SU-DHL-6 (cell line): Measurements from ENCODE around the gene BTBD9.

Source experiments
- H2AFZ ChIP-seq: fragments of 200-600 bp; sonication (generic); 2 replicates; pipeline ENCODE4 v1.6.1; 2014; ENCODE audit warnings: low read depth, mild to moderate bottlenecking, moderate library complexity, mixed read lengths, antibody characterized with exemption, low read length; ENCODE audit not compliant: severe bottlenecking
- H3F3A ChIP-seq: fragments of 200-600 bp; shearing (Covaris generic); 2 replicates; pipeline ENCODE4 v1.6.0; 2016; ENCODE audit warnings: antibody characterized with exemption, mild to moderate bottlenecking; ENCODE audit not compliant: insufficient read depth
- H3K27ac ChIP-seq: fragments of 200-600 bp; sonication (generic); 2 replicates; pipeline ENCODE4 v1.5.1; 2016; ENCODE audit warnings: low read depth, mild to moderate bottlenecking, low read length, moderate library complexity, mixed read lengths
- H3K27me3 ChIP-seq: fragments of 200-600 bp; sonication (generic), shearing (Covaris generic); 2 replicates; pipeline ENCODE4 v1.6.0; 2014; ENCODE audit warnings: mild to moderate bottlenecking, low read length
- H3K36me3 ChIP-seq: fragments of 200-600 bp; sonication (generic); 2 replicates; pipeline ENCODE4 v1.6.1; 2014; ENCODE audit warnings: mild to moderate bottlenecking, low read length, mixed read lengths
- H3K4me2 ChIP-seq: fragments of 300-600, 200-600 bp; shearing (Covaris generic), sonication (generic); 2 replicates; pipeline ENCODE4 v1.6.0; 2014; ENCODE audit warnings: low read length, low read depth, mild to moderate bottlenecking; ENCODE audit not compliant: poor library complexity, severe bottlenecking
- H3K4me3 ChIP-seq: fragments of 200-600 bp; sonication (generic); 2 replicates; pipeline ENCODE4 v1.5.1; 2014; ENCODE audit warnings: antibody characterized with exemption, low read length, mild to moderate bottlenecking, mixed read lengths; ENCODE audit not compliant: insufficient read depth, poor library complexity, severe bottlenecking
- H3K79me2 ChIP-seq: fragments of 200-600 bp; sonication (generic); 2 replicates; pipeline ENCODE4 v1.6.1; 2014; ENCODE audit warnings: mild to moderate bottlenecking, low read length, moderate library complexity; ENCODE audit not compliant: insufficient read depth
- H3K9ac ChIP-seq: fragments of 200-600 bp; sonication (generic); 2 replicates; pipeline ENCODE4 v1.7.0; 2014; ENCODE audit warnings: mild to moderate bottlenecking, low read length
- H3K9me2 ChIP-seq: fragments of 200-600 bp; sonication (generic); replicated peaks from 2 replicates; pipeline ENCODE4 v1.6.1; 2014; ENCODE audit warnings: low read length; ENCODE audit not compliant: insufficient read depth
- H3K9me3 ChIP-seq: fragments of 200-600 bp; sonication (generic); 2 replicates; pipeline ENCODE4 v1.6.1; 2014; ENCODE audit warnings: low read length, mixed read lengths; ENCODE audit not compliant: insufficient read depth
- H4K20me1 ChIP-seq: fragments of 200-600 bp; sonication (generic); 2 replicates; pipeline ENCODE4 v1.6.1; 2014; ENCODE audit warnings: low read depth, mild to moderate bottlenecking, antibody characterized with exemption, low read length, moderate library complexity, mixed read lengths
- EZH2phosphoT487 ChIP-seq: fragments of 200-600 bp; sonication (generic), shearing (Covaris generic); conservative IDR thresholded peaks from 2 replicates; pipeline ENCODE4 v1.6.1; 2018; ENCODE audit warnings: mild to moderate bottlenecking, antibody characterized with exemption, low read length, moderate library complexity, mixed read lengths
- TF ChIP-seq, protein P1 (sequence below): fragments of 200-600 bp; sonication (generic); IDR thresholded peaks from one replicate; pipeline ENCODE4 v1.5.1; 2017; ENCODE audit warnings: antibody characterized with exemption, mild to moderate bottlenecking, low read length, moderate library complexity; ENCODE audit not compliant: insufficient read depth, poor library complexity, severe bottlenecking

BTBD9 gene

DNA sequence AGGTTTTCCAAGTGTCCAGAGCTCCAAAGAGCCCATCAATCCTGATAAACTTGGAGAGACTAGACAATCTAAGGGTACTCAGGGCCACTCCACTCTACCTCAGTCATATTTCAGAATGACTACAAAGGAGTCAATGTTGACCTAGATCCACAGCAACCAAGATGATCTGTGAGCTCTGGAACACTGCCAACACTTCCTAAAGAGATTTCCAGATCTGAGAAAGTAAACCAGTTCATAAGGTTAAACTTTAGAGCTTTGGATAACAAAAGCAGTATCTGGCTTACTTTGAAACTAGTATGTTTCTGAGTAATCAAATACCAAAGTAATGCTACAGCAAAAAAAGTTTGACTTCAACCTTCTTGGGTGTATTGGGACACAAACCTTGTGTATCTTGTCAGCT, 122.7 kb downstream of the BTBD9 start:
- H3K27me3 ChIP-seq = no peaks in the 10 kb centered on the region
- H3K79me2 ChIP-seq = no peaks in the 10 kb centered on the region
- no peaks in the 10 kb centered on the region for H4K20me1 ChIP-seq
- H3K27ac ChIP-seq = no peak overlapping the region
- no peaks in the 10 kb centered on the region for H3K36me3 ChIP-seq
- no peaks in the 10 kb centered on the region for H3K9me3 ChIP-seq
- H3F3A ChIP-seq = no peaks in the 10 kb centered on the region
- H3K9ac ChIP-seq = no peak overlapping the region
- H3K4me2 ChIP-seq = no peak overlapping the region
- no peak overlapping the region for H3K4me3 ChIP-seq
- no peak overlapping the region for H2AFZ ChIP-seq
- TF ChIP-seq, protein P1, sequence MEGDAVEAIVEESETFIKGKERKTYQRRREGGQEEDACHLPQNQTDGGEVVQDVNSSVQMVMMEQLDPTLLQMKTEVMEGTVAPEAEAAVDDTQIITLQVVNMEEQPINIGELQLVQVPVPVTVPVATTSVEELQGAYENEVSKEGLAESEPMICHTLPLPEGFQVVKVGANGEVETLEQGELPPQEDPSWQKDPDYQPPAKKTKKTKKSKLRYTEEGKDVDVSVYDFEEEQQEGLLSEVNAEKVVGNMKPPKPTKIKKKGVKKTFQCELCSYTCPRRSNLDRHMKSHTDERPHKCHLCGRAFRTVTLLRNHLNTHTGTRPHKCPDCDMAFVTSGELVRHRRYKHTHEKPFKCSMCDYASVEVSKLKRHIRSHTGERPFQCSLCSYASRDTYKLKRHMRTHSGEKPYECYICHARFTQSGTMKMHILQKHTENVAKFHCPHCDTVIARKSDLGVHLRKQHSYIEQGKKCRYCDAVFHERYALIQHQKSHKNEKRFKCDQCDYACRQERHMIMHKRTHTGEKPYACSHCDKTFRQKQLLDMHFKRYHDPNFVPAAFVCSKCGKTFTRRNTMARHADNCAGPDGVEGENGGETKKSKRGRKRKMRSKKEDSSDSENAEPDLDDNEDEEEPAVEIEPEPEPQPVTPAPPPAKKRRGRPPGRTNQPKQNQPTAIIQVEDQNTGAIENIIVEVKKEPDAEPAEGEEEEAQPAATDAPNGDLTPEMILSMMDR = no peak
- no peak for TF ChIP-seq EZH2phosphoT487
- H3K9me2 ChIP-seq = no peaks in the 10 kb centered on the region

DNA sequence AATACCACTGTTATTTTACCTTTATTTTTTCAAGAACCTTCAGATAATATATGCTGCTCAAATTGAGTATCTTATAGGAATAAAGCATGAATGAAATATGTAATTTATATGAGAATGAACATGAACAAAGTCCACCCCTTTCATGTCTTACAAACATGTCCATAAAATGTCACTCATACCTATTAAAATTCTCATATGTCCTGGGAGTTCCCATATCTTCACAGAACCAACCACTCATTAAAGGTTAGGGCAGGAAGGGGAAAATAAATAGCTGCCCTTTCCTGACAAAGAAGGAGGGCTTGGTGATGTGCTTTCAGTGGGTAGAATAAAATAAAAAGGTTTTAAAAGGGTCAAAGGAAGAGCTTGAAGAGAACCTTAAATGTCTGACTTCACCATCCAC, 125.3 kb downstream of the BTBD9 start:
- no peaks in the 10 kb centered on the region for H3K36me3 ChIP-seq
- H3K9me2 ChIP-seq = no peaks in the 10 kb centered on the region
- no peaks in the 10 kb centered on the region for H3K27me3 ChIP-seq
- H4K20me1 ChIP-seq = no peaks in the 10 kb centered on the region
- H3K9ac ChIP-seq = no peak overlapping the region
- H3K4me3 ChIP-seq = no peak overlapping the region
- H3K27ac ChIP-seq = no peak overlapping the region
- H2AFZ ChIP-seq = no peak overlapping the region
- no peak overlapping the region for H3K4me2 ChIP-seq
- H3K9me3 ChIP-seq = no peaks in the 10 kb centered on the region
- no peaks in the 10 kb centered on the region for H3F3A ChIP-seq
- TF ChIP-seq EZH2phosphoT487 = no peak
- TF ChIP-seq, protein P1 = no peak
- no peaks in the 10 kb centered on the region for H3K79me2 ChIP-seq

DNA sequence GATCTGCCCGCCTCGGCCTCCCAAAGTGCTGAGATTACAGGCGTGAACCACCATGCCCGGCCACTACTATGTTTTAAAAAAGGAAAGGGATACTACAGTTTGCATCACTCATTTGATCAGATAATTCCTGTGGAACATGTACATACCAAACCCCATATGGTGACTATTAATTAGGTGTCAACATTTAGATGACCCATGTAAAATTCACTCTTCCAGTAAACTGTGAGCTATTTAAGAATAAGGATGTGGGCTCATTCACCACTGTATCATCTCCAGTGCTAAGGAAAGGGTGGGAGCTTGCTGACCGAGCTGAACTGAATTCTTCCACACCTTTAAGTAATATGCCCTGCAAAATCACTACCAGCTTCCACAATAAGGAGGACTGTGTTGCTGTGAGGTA, 127.5 kb downstream of the BTBD9 start:
- H4K20me1 ChIP-seq = no peaks in the 10 kb centered on the region
- no peaks in the 10 kb centered on the region for H3K9me3 ChIP-seq
- no peaks in the 10 kb centered on the region for H3K36me3 ChIP-seq
- no peaks in the 10 kb centered on the region for H3F3A ChIP-seq
- no peak overlapping the region for H3K27ac ChIP-seq
- no peak overlapping the region for H2AFZ ChIP-seq
- H3K4me2 ChIP-seq = no peak overlapping the region
- no peaks in the 10 kb centered on the region for H3K27me3 ChIP-seq
- no peak overlapping the region for H3K4me3 ChIP-seq
- H3K9ac ChIP-seq = no peak overlapping the region
- no peaks in the 10 kb centered on the region for H3K9me2 ChIP-seq
- no peaks in the 10 kb centered on the region for H3K79me2 ChIP-seq
- TF ChIP-seq EZH2phosphoT487 = no peak
- TF ChIP-seq, protein P1 = no peak

DNA sequence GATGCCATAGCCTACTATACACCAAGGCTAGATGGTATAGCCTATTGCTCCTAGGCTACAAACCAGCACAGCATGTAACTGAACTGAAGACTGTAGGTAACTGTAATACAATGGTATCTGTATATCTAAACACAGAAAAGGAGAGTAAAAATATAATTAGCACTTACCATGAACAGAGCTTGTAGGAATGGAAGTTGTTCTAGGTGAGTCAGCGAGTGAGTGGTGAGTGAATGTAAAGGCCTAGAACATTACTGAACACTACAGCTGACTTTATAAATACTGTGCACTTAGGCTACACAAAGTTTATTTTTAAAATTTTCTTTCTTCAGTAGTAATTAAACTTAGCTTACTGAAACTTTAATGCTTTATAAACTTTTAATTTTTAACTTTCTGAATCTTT, 129.5 kb downstream of the BTBD9 start:
- no peak overlapping the region for H2AFZ ChIP-seq
- H3K36me3 ChIP-seq = no peaks in the 10 kb centered on the region
- H3F3A ChIP-seq = no peaks in the 10 kb centered on the region
- H3K4me2 ChIP-seq = no peak overlapping the region
- no peak overlapping the region for H3K4me3 ChIP-seq
- H3K79me2 ChIP-seq = no peaks in the 10 kb centered on the region
- no peaks in the 10 kb centered on the region for H4K20me1 ChIP-seq
- TF ChIP-seq, protein P1 = no peak
- no peak for TF ChIP-seq EZH2phosphoT487
- H3K9me3 ChIP-seq = no peaks in the 10 kb centered on the region
- no peak overlapping the region for H3K27ac ChIP-seq
- H3K27me3 ChIP-seq = no peaks in the 10 kb centered on the region
- H3K9ac ChIP-seq = no peak overlapping the region
- H3K9me2 ChIP-seq = no peaks in the 10 kb centered on the region
